ENCODE data around the gene LYPD8.
"Not testable (repeated sequence)": the region's sequence is repeated elsewhere in the genome, so short reads cannot be mapped to it uniquely, and the experiment has no call there.

LYPD8 gene

GRCh38 chr1:248755517-248755916 is at the start of gene LYPD8:
LYPD8 (minus strand) TSS chr1:248755759; CDS start chr1:248751081, 4,678 bp downstream.
- no peak for DNase-seq (ENCODE audit: low read depth)

- no peak for DNase-seq (ENCODE audit: low read depth)
These were observed 49.5 kb upstream of the LYPD8 start for GRCh38 chr1:248804771-248805681.

- DNase-seq (ENCODE audit: low read depth) = not testable (repeated sequence)
These were observed 47.9 kb upstream of the LYPD8 start for GRCh38 chr1:248803501-248803900.

DNA sequence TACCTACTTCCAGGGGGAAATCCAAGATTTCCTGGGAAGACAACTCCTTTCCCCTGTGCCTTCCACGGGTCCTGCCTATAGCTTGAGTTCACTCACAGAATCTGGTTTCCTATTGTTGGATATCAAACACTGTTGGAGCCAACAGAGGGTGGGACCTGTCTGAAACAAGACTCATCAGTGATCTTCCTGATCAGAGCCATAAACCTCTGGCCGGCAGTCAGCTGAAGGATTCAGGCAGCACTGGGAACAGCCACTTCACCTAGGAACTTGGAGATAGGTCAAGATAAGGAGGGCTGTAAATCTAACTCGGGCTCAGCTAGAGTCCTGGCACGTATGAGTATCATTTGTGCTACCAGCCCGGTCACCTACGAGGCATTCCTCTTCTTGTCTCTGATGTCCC is 46.9 kb upstream of the LYPD8 start:
- DNase-seq (ENCODE audit: low read depth) = no peak

- DNase-seq (ENCODE audit: low read depth) = no peak
These were observed 44.9 kb upstream of the LYPD8 start for GRCh38 chr1:248800459-248800858.

DNA sequence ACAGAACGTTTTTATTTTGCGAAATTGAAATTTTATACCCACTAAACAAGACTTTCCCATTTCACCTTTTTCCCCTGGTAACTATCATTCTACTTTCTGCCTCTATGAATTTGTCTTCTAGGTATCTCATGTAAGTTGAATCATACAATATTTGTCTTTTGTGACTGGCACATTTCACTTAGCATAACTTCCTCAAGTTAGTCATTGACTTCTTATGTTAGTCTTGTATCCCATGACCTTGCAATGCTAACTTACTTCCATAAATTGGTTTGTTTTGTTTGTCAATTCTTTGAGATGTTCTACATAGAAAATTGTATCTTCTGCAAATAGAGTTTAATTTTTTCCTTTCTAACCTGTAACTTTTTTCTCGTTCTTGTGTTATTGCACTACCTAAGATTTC is 43.2 kb upstream of the LYPD8 start:
- no peak for DNase-seq (ENCODE audit: low read depth)

- not testable (repeated sequence) for DNase-seq (ENCODE audit: low read depth)
These were observed 39.1 kb upstream of the LYPD8 start for GRCh38 chr1:248794663-248795062.

DNA sequence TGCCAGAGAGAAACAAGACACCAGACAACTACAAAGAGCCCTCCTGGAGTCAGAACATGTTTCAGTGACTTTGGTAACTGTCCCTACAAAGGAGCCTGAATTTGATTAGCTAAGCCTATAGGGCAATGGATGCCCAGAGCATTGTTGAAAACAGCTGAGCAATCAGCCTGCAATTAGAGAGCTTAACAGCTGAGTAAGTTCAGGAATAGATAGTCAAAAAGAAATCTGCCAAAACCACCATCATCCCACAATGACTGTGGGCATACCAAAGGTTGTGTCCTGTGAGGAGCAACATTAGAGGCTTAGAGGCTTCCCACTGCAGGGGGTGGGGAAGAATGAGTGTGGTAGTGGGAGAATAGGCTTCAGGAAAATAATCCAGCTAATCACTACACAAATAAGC is 38.0 kb upstream of the LYPD8 start:
- DNase-seq (ENCODE audit: low read depth) = no peak

GRCh38 chr1:248792342-248792741 is 36.8 kb upstream of the LYPD8 start:
- no peak for DNase-seq (ENCODE audit: low read depth)

GRCh38 chr1:248791010-248791409 is 35.5 kb upstream of the LYPD8 start:
- no peak for DNase-seq (ENCODE audit: low read depth)

DNA sequence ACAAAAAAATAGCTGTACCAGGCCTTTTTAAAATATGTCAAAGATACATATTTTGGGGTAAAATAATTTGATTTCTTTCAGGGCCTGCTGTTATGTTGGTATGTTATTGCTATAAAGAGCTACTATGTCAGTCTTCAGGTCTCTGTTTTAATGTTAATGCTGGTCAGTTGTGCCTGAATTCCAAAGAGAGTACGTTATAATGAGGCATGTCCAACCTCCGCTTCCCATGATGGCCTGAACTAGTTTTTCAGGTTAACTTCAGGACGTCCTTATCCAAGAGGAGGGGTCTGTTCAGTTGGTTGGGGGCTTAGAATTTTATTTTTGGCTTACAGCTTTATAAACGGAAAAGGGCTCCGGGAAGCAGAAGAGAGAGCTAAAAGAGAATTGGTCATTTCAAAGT is 34.9 kb upstream of the LYPD8 start:
- DNase-seq (ENCODE audit: low read depth) = no peak

GRCh38 chr1:248789337-248789736 is 33.8 kb upstream of the LYPD8 start:
- DNase-seq (ENCODE audit: low read depth) = not testable (repeated sequence)

DNA sequence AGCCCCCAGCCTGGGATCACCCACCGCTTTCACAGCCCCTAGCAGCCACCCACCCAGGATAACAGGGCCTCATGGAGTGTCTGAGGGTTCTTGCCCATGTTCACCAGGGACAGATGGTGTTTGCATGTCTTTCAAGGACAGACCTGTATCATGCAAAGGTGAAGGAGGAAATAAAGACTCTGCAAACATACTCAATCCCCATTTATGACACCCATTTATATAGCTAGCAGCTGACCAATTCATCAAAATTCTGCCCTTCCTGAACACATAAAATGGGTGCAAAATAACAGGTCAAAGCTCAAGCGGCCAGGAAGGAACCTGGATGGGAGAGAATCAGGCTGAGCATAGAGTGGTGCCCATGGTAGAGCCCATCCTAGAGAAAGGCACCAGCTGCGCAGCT is 32.8 kb upstream of the LYPD8 start:
- DNase-seq (ENCODE audit: low read depth) = no peak

DNA sequence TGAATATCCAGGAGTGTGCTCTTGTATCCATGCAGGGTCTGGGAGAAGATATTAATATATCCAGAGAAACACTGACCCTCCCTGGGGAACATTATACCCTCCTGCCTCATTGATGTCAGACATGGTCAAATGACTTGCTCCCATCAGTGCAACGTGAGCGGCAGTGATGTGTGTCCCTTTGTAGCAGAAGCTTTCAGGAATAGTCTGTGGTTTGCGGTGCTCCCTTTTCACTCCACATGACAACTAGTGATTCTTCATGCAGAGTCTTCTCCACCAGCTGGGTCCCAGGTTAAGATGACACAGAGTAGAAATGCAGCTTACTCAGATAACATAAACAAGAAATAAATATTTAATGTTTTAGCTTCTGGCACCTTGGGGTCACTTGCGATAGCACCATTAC is 31.9 kb upstream of the LYPD8 start:
- DNase-seq (ENCODE audit: low read depth) = no peak

GRCh38 chr1:248786156-248786555 is 30.6 kb upstream of the LYPD8 start:
- DNase-seq (ENCODE audit: low read depth) = no peak

DNA sequence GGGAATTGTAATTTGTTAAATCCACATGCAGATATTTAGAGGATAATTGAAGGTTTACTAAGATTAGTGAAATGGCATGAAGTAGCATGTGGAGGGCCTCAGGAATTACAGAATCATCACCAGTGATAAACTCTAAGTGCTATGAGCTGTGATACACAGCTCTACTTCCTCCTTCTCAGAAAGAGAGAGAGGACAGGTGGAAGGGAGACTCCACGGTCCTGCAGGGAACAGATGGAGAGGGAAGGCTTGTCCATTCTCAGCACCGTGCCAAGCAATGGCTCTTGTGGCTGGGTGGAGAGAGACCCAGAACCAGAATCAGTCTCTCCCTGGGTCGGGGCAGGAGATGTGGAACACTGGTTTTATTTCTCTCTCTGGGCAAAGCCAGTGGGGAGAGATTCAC is 27.8 kb upstream of the LYPD8 start:
- no peak for DNase-seq (ENCODE audit: low read depth)

GRCh38 chr1:248782416-248783141 is 27.0 kb upstream of the LYPD8 start:
- no peak for DNase-seq (ENCODE audit: low read depth)

- no peak for DNase-seq (ENCODE audit: low read depth)
These were observed 23.8 kb upstream of the LYPD8 start for GRCh38 chr1:248779350-248779749.

DNA sequence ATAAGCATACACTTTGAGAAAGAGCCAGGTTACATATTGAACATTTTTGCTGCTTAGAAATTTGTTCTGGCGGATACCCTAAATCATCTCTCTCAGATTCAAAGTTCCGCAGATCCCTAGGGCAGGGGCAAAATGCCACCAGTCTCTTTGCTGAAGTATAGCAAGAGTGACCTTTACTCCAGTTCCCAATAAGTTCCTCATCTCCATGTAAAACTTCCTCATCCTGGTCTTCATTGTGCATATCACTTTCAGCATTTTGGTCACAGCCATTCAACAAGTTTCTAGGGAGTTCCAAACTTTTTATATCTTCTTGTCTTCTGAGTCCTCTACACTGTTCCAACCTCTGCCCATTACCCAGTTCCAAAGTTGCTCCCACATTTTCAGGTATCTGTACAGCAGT is 23.3 kb upstream of the LYPD8 start:
- no peak for DNase-seq (ENCODE audit: low read depth)

DNA sequence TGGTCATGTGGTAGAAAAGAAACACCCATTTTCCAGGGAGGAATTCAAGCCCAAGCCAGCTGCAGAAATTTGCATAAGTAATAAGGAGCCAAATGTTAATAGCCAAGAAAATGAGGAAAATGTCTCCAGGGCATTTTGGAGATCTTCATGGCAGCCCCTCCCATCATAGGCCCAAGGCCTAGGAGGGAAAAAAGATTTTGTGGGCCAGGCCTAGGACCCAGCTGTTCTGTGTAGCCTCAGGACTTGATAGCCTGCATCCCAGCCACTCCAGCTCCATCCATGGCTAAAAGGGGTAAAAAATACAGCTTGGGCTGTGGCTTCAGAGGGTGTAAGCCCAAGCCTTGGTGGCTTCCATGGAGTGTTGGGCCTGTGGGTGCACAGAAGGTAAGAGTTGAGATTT is 21.4 kb upstream of the LYPD8 start:
- DNase-seq (ENCODE audit: low read depth) = no peak

GRCh38 chr1:248775441-248775840 is 19.9 kb upstream of the LYPD8 start:
- no peak for DNase-seq (ENCODE audit: low read depth)

DNA sequence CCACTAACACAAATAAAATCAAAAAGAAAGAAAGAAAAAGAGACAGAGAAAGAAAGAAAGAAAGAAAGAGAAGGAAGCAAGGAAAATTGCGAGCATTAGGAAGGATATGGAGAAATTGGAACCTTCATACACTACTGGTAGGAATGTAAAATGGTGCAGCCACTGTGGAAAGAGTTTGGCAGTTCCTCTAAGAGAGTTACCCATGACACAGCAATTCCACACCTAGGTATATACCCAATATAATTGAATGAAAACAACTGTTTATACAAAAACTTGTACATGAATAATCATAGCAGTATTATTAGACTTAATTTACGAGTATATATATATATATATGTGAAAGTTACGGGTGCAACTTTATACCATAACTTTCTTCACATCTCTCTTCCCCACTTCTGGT is 4.1 kb upstream of the LYPD8 start:
- no peak for DNase-seq (ENCODE audit: low read depth)

- no peak for DNase-seq (ENCODE audit: low read depth)
These were observed 2.8 kb upstream of the LYPD8 start for GRCh38 chr1:248758352-248758751.
